Testis (tissue), 3 donors: Measurements from ENCODE around the gene RPS6KA3. TPM values are rescaled to one million over a fixed set of nuclear protein-coding genes. Genes with fewer than 3 reads are reported as not detected.
A peak's percentile ranks its signal among the peaks of the same experiment; 100 is the strongest.

ENCODE experiments used
- DNase-seq: peaks from one replicate; pipeline ENCODE4 v3.0.0-alpha.2; 2019
- H3K27ac ChIP-seq, 2 donors: fragments of 200-600 bp; sonication (generic); one replicate each; pipeline ENCODE4 v1.5.1; 2019
- H3K27me3 ChIP-seq: fragments of 200-600 bp; sonication (generic); one replicate; pipeline ENCODE4 v1.5.1; 2019
- H3K36me3 ChIP-seq: fragments of 200-600 bp; sonication (generic); one replicate; pipeline ENCODE4 v1.5.1; 2017; ENCODE audit warnings: low read depth; ENCODE audit errors: missing control alignments
- H3K4me1 ChIP-seq: fragments of 200-600 bp; sonication (generic); one replicate; pipeline ENCODE4 v1.5.1; 2019
- H3K4me3 ChIP-seq, 2 donors: fragments of 200-600 bp; sonication (generic); one replicate each; pipeline ENCODE4 v1.5.1; 2017 to 2019
- H3K9me3 ChIP-seq: fragments of 200-600 bp; sonication (generic); one replicate; pipeline ENCODE4 v1.5.1; 2017
- CTCF ChIP-seq, 3 experiments: fragments of 450-650 bp in 2 of 3; fragments of 200-600 bp in 1 of 3; sonication (generic) in 1 of 3; IDR thresholded peaks; one replicate each; pipeline ENCODE4 v1.5.1; 2016 to 2019; ENCODE audit warnings: antibody characterized with exemption in 3 of 3, mild to moderate bottlenecking in 2 of 3, moderate library complexity in 1 of 3
- POLR2A ChIP-seq: fragments of 450-650 bp; IDR thresholded peaks from one replicate; pipeline ENCODE4 v1.6.1; 2017; ENCODE audit warnings: antibody characterized with exemption, mild to moderate bottlenecking, moderate library complexity
- WGBS, 2 donors: methylation state at CpG; one replicate each; pipeline ENCODE4 v1.1.5; 2018; 5-methylcytosine and 5-hydroxymethylcytosine counted together
- intact Hi-C: fragments of 100-400 bp; cut with DNase I; formaldehyde crosslinking; loops from one replicate; pipeline ENCODE4 v1.15.1; 2023; ENCODE audit warnings: low total_unique reads
- polyA plus RNA-seq: library from polyadenylated mRNA; stranded (reverse); fragments of 350-450 nt; fragmentation: Illumina TruSeq; extraction: RNeasy Lipid Tissue Mini Kit (QIAGEN cat#74804); gene quantifications from one replicate; pipeline ENCODE4 v1.2.3, GENCODE V29; 2014; ENCODE audit warnings: low read depth, low replicate concordance; ENCODE audit not compliant: insufficient read depth
- total RNA-seq, 2 donors: library from RNA; depleted of rRNA; stranded (reverse); fragments of >200 nt; gene quantifications; one replicate each; pipeline ENCODE4 v1.2.3, GENCODE V29; 2016

Gene RPS6KA3
- total and polyA plus RNA-seq, 3 donors from 2014 or later: 8.5 to 12.6 (median 12.5) TPM

- Histone ChIP-seq H3K36me3 (no peaks in the 10 kb centered on the region), H3K4me1 (no peaks in the 10 kb centered on the region), H3K9me3 (no peaks in the 10 kb centered on the region), H3K27ac (no peak overlapping the region), H3K27me3 (no peaks in the 10 kb centered on the region), H3K4me3 (no peak overlapping the region)
- no peak for DNase-seq
- 81 to 84% methylated on average over 4 of the region's 4 CpGs for WGBS, 2 donors
- intact Hi-C loops: loop anchor here (5.0 kb wide), 1 partner anchor 128 kb away; the partner anchor contains the start of gene EIF1AX
- TF ChIP-seq POLR2A (no peak), CTCF (IDR thresholded peaks at IDR 0.05) (no peak)
Observed at GRCh38 chrX:20269848-20270561, 3.3 kb upstream of the RPS6KA3 start.

GRCh38 chrX:20267931-20268701 lies 1.4 kb upstream of the RPS6KA3 start:
- H3K27ac ChIP-seq: peak overlapping the region; percentile 76 to 86
- intact Hi-C loops: loop anchor here (5.0 kb wide), 1 partner anchor 126 kb away; the partner anchor contains the start of gene EIF1AX
- DNase-seq: peak; percentile 37
- WGBS, 2 donors: 0 to 2% methylated on average over 17 to 35 of the region's 54 CpGs
- peak overlapping the region; percentile 61 to 68 for H3K4me3 ChIP-seq
- no peaks in the 10 kb centered on the region for H3K36me3 ChIP-seq
- TF ChIP-seq POLR2A (no peak), CTCF (IDR thresholded peaks at IDR 0.05) (no peak)
- no peaks in the 10 kb centered on the region for H3K27me3 ChIP-seq
- H3K9me3 ChIP-seq: no peaks in the 10 kb centered on the region
- H3K4me1 ChIP-seq: no peaks in the 10 kb centered on the region

DNA sequence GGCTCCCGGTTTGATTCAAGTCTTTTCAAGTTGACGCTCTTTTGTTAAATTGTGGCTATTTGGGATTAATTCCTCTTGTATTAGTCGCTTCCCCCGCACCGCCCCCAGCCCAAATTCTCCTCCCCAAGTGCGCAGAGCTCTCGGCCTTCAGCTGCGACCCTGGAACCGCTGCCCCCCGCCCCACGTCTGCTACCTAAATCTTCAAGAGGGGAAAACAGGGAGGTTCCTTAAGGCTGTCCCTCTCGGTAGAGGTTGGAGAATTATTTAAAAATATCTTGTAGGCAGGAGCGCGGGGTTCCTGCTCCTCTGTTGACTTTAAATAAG lies 860 bp upstream of the RPS6KA3 start:
- H3K27ac ChIP-seq: peak overlapping the region; percentile 76 to 86
- H3K9me3 ChIP-seq: no peaks in the 10 kb centered on the region
- TF ChIP-seq CTCF (IDR thresholded peaks at IDR 0.05): no peak
- TF ChIP-seq POLR2A: no peak
- WGBS, 2 donors: 0% methylated on average over 10 to 12 of the region's 14 CpGs
- H3K4me1 ChIP-seq: no peaks in the 10 kb centered on the region
- H3K4me3 ChIP-seq: peak overlapping the region; percentile 61 to 68
- no peak for DNase-seq
- H3K27me3 ChIP-seq: no peaks in the 10 kb centered on the region
- intact Hi-C loops: loop anchor here (5.0 kb wide), 1 partner anchor 125 kb away; the partner anchor contains the start of gene EIF1AX
- no peaks in the 10 kb centered on the region for H3K36me3 ChIP-seq

- H3K27ac ChIP-seq: peak overlapping the region; percentile 76 to 86
- H3K36me3 ChIP-seq: no peaks in the 10 kb centered on the region
- H3K4me1 ChIP-seq: no peaks in the 10 kb centered on the region
- DNase-seq: peak; percentile 19
- intact Hi-C loops: loop anchor here (5.0 kb wide), 1 partner anchor 124 kb away; the partner anchor contains the start of gene EIF1AX
- no peaks in the 10 kb centered on the region for H3K9me3 ChIP-seq
- TF ChIP-seq CTCF (IDR thresholded peaks at IDR 0.05) (no peak), POLR2A (no peak)
- H3K27me3 ChIP-seq: no peaks in the 10 kb centered on the region
- WGBS, 2 donors: 0% methylated on average over 34 of the region's 75 CpGs; no CpG with 5 or more reads in 1 of the 2 donors
- H3K4me3 ChIP-seq: peak overlapping the region; percentile 61 to 68
Observed at GRCh38 chrX:20265726-20266681, 705 bp downstream of the RPS6KA3 start.
